Small intestine (tissue), 7 donors: Measurements from ENCODE around the gene AKR1B1. TPM values are rescaled to one million over a fixed set of nuclear protein-coding genes. Genes with fewer than 3 reads are reported as not detected.

Experiments
- DNase-seq, 2 donors: peaks; one replicate each; pipeline versions ENCODE4 v3.0.0 to v3.0.0-alpha.2; 2013
- FAIRE-seq: peaks from 2 replicates; lab custom pipeline; 2012; peaks lifted over from hg19 to GRCh38; lab: Jason Lieb, UNC
- H3K27ac ChIP-seq, 3 donors: one replicate each; pipeline ENCODE4 v1.5.1; 2013; ENCODE audit warnings: low read length in 2 of 3, mild to moderate bottlenecking in 2 of 3, control low read depth in 1 of 3, inconsistent platforms in 1 of 3, low read depth in 1 of 3, moderate library complexity in 1 of 3
- H3K27me3 ChIP-seq, 3 donors: one replicate each; pipeline ENCODE4 v1.6.1; 2013; ENCODE audit warnings: low read length in 3 of 3, inconsistent platforms in 1 of 3; ENCODE audit not compliant: control insufficient read depth in 3 of 3, insufficient read depth in 3 of 3
- H3K36me3 ChIP-seq, 3 donors: one replicate each; pipeline ENCODE4 v1.6.1; 2013; ENCODE audit warnings: low read length in 3 of 3, inconsistent platforms in 1 of 3, low read depth in 1 of 3, mild to moderate bottlenecking in 1 of 3, moderate library complexity in 1 of 3; ENCODE audit not compliant: control insufficient read depth in 3 of 3, insufficient read depth in 2 of 3
- H3K4me1 ChIP-seq, 3 donors: one replicate each; pipeline ENCODE4 v1.6.1; 2013; ENCODE audit warnings: low read length in 2 of 3, inconsistent platforms in 1 of 3, low read depth in 1 of 3, mild to moderate bottlenecking in 1 of 3, moderate library complexity in 1 of 3; ENCODE audit not compliant: control insufficient read depth in 3 of 3, insufficient read depth in 2 of 3
- H3K4me3 ChIP-seq, 3 donors: one replicate each; pipeline ENCODE4 v1.5.1; 2013; ENCODE audit warnings: low read length in 3 of 3, control low read depth in 1 of 3, inconsistent platforms in 1 of 3, low read depth in 1 of 3, mild to moderate bottlenecking in 1 of 3, moderate library complexity in 1 of 3
- H3K9me3 ChIP-seq, 2 donors: one replicate each; pipeline ENCODE4 v1.6.1; 2013; ENCODE audit warnings: low read depth in 1 of 2, low read length in 1 of 2; ENCODE audit not compliant: control insufficient read depth in 2 of 2, insufficient read depth in 1 of 2
- WGBS, 3 donors: extraction: QIAGEN DNeasy Blood & Tissue Kit; methylation state at CpG; one replicate each; pipeline ENCODE4 v1.1.7; 2013; 5-methylcytosine and 5-hydroxymethylcytosine counted together
- polyA plus RNA-seq, 4 donors: library from polyadenylated mRNA; stranded (reverse) in 3 of 4; unstranded in 1 of 4; fragments of 200-250 nt in 3 of 4; fragments of 120-200 nt in 1 of 4; gene quantifications; one replicate each; pipeline versions ENCODE4 v1.2.1 to v1.2.3, GENCODE V29; 2013
- donor health status: healthy with polysubstance abuse.
- donor health status: control.
- donor health status: control.
- donor health status: Bipolar disorder and iron deficiency.
- donor health status: healthy.

Gene AKR1B1
- polyA plus RNA-seq, 4 donors = 10.3 to 57.6 (median 28.3) TPM

DNA sequence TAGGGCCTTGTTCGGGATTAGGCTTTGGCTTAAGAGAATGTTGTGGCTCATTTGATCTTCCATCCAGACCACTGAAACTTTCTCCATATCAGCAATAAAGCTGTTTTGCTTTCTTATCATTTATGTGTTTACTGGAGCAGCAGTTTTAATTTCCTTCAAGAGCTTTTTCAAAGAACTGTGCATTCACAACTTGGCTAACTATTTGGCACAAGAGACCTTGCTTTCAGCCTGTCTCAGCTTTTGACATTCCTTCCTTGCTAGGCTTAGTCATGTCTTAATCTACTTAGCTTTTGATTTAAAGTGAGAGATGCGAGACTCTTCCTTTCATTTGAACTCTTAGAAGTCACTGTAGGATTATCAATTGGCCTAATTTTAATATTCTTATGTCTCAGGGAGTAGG lies 19.1 kb upstream of the AKR1B1 start:
- no peak overlapping the region for H3K27ac ChIP-seq
- no peaks in the 10 kb centered on the region for H3K36me3 ChIP-seq
- WGBS, 3 donors = 56 to 70% (median 66%) methylated on average over 2 of the region's 2 CpGs
- DNase-seq = no peak
- FAIRE-seq = no peak
- peaks cover 0 to 2% of the 10 kb centered on the region in 2 donors for H3K9me3 ChIP-seq
- no peaks in the 10 kb centered on the region for H3K27me3 ChIP-seq
- H3K4me3 ChIP-seq = no peak overlapping the region
- no peaks in the 10 kb centered on the region for H3K4me1 ChIP-seq

DNA sequence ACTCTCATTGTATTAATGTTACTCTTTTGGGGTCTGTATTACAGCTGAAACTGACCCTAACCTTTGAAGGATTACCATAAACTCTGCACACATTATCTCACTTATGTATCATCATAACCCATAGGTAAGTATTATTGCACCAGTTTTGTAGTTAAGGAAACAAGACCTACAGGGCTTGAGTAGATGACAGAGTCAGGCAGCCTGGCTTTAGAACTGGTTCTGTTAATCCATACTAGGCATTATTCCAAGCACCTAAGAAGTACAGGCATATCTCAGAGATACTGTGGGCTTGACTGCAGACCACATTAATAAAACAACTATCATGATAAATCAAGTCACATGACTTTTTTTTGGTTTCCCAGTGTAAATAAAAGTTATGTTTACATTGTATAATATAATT lies 17.1 kb upstream of the AKR1B1 start:
- no peak for FAIRE-seq
- no peak for DNase-seq
- Histone ChIP-seq H3K27ac (no peak overlapping the region), H3K36me3 (no peaks in the 10 kb centered on the region), H3K4me1 (no peaks in the 10 kb centered on the region), H3K9me3 (peaks cover 0 to 2% of the 10 kb centered on the region in 2 donors), H3K27me3 (peaks cover 0 to 3% (median 0%) of the 10 kb centered on the region in 3 donors), H3K4me3 (no peak overlapping the region)

- Histone ChIP-seq H3K9me3 (peaks cover 0 to 2% of the 10 kb centered on the region in 2 donors), H3K27ac (no peak overlapping the region), H3K4me3 (no peak overlapping the region), H3K27me3 (peaks cover 0 to 4% (median 0%) of the 10 kb centered on the region in 3 donors), H3K36me3 (no peaks in the 10 kb centered on the region), H3K4me1 (no peaks in the 10 kb centered on the region)
- FAIRE-seq (no peak), DNase-seq (no peak)
- 81 to 97% (median 93%) methylated on average over 1 of the region's 1 CpG for WGBS, 3 donors
These were observed 15.9 kb upstream of the AKR1B1 start for GRCh38 chr7:134474828-134475227.

GRCh38 chr7:134473861-134474291 lies 15.0 kb upstream of the AKR1B1 start:
- Histone ChIP-seq H3K27me3 (peaks cover 0 to 4% (median 0%) of the 10 kb centered on the region in 3 donors), H3K27ac (no peak overlapping the region), H3K36me3 (no peaks in the 10 kb centered on the region), H3K4me1 (no peaks in the 10 kb centered on the region), H3K4me3 (no peak overlapping the region), H3K9me3 (peaks cover 0 to 2% of the 10 kb centered on the region in 2 donors)
- FAIRE-seq (no peak), DNase-seq (no peak)
- 58 to 81% (median 80%) methylated on average over 6 of the region's 6 CpGs for WGBS, 3 donors

DNA sequence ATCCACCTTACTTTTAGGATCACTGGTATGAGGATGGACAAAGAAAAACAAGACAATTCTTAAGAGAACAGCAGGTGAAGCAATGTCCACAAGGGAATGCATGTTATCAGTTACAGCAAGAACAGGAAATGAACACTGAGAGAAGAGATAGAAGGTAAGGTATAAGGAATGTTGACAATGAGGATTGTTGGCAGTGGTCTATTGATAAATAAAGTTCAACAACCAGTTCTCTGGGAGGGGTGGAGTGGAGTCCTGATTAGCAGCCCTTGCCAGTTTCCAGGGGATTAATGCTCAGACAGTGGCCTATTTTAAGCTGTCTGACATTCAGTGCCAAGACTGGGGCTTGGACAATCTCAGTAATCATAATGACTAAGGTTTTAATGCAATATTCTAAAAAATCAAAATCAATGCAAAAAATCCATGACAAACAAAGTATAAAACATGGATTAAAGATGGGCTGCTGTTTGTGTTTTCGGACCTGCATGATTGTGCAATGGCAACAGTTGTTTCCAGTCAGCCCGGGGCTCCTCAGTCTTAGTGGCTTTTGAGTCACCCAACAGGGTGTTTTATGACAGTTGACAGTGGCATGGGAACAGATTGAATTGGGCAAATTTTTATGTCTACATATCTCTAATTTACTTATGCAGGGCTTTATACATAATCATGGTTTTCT lies 13.8 kb upstream of the AKR1B1 start:
- peaks cover 0 to 4% (median 0%) of the 10 kb centered on the region in 3 donors for H3K27me3 ChIP-seq
- no peaks in the 10 kb centered on the region for H3K4me1 ChIP-seq
- H3K9me3 ChIP-seq = peaks cover 0 to 2% of the 10 kb centered on the region in 2 donors
- no peak overlapping the region for H3K27ac ChIP-seq
- FAIRE-seq (no peak), DNase-seq (peak in 1 of 2 donors; percentile 6)
- WGBS, 3 donors = 61 to 77% (median 75%) methylated on average over 2 of the region's 2 CpGs
- no peaks in the 10 kb centered on the region for H3K36me3 ChIP-seq
- H3K4me3 ChIP-seq = no peak overlapping the region

DNA sequence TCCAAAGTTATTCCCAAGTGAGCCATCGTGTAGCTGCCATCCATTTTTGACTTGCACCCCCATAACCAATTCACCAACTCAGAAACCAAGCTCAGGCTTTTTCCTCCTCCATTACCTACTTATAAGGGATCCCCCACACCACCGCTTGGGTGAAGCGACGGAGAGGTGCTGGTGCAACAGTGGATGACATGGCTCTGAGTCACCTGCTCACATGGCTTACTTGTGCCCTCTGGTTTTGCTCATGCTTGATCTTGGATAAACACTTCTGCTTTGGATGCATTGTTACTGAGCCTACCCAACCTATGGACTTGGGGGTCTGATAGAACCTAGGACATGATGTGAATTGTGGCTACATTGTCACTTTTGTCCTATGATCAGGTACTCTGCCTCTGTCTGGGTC lies 12.0 kb upstream of the AKR1B1 start:
- Histone ChIP-seq H3K9me3 (peaks cover 0 to 2% of the 10 kb centered on the region in 2 donors), H3K4me1 (no peaks in the 10 kb centered on the region), H3K27ac (no peak overlapping the region), H3K27me3 (peaks cover 0 to 4% (median 0%) of the 10 kb centered on the region in 3 donors), H3K36me3 (no peaks in the 10 kb centered on the region), H3K4me3 (no peak overlapping the region)
- FAIRE-seq (no peak), DNase-seq (no peak)
- 91 to 97% (median 94%) methylated on average over 4 of the region's 4 CpGs for WGBS, 3 donors

DNA sequence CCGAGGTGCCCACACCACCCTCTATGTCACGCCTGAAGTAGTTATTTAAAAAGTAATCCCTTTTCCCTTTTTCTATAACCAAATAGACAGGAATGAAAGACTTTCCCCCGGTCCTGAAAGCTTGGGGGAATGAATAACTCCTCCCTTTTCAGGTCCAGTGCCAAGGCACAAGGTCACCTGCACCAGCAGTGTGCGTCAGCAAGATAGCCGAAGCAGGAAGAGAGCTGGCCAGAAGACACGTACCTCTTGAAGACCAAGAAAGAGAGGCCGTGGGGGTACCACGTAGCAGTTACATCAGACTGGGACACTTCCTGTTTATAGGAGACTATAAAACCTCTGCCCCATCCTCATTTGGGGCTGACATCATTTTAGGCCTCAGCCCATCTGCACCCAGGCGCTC lies 10.7 kb upstream of the AKR1B1 start:
- no peak for FAIRE-seq

GRCh38 chr7:134468475-134468874 lies 9.6 kb upstream of the AKR1B1 start:
- WGBS, 3 donors = 73 to 84% (median 75%) methylated on average over 6 of the region's 6 CpGs
- Histone ChIP-seq H3K9me3 (peaks cover 2 to 12% of the 10 kb centered on the region in 2 donors), H3K4me3 (no peak overlapping the region), H3K27ac (no peak overlapping the region), H3K27me3 (peaks cover 0 to 4% (median 0%) of the 10 kb centered on the region in 3 donors), H3K4me1 (no peaks in the 10 kb centered on the region), H3K36me3 (no peaks in the 10 kb centered on the region)
- FAIRE-seq (no peak), DNase-seq (no peak)

More for the DNA sequence above, 10.7 kb upstream of the AKR1B1 start:
- Histone ChIP-seq H3K9me3 (peaks cover 0 to 4% of the 10 kb centered on the region in 2 donors), H3K4me3 (no peak overlapping the region), H3K27ac (no peak overlapping the region), H3K27me3 (peaks cover 0 to 4% (median 0%) of the 10 kb centered on the region in 3 donors), H3K4me1 (no peaks in the 10 kb centered on the region), H3K36me3 (no peaks in the 10 kb centered on the region)
- 70 to 75% (median 73%) methylated on average over 9 of the region's 9 CpGs for WGBS, 3 donors
- no peak for DNase-seq
